GM23338 (cell line): ENCODE measurements around the gene TRAF3IP1. TPM values are rescaled to one million over a fixed set of nuclear protein-coding genes. Genes with fewer than 3 reads are reported as not detected.

ENCODE experiments used
- ATAC-seq: fragments of 200-7000 bp; cut with Tn5 transposase; 3 replicates; pipeline ENCODE4 v1.9.1; 2020
- DNase-seq: peaks from one replicate; pipeline ENCODE4 v3.0.0-alpha.2; 2015; ENCODE audit warnings: low spot score
- H2AFZ ChIP-seq: fragments of 200-600 bp; sonication (generic); 2 replicates; pipeline ENCODE4 v1.8.0; 2016; ENCODE audit warnings: antibody characterized with exemption, mild to moderate bottlenecking, moderate library complexity
- H3F3A ChIP-seq: fragments of 200-600 bp; sonication (generic); replicated peaks from 2 replicates; pipeline ENCODE4 v1.8.0; 2017; ENCODE audit warnings: antibody characterized with exemption, mixed run types, low read depth
- H3K27ac ChIP-seq: fragments of 200-600 bp; sonication (generic); 2 replicates; pipeline ENCODE4 v1.6.1; 2016; ENCODE audit warnings: low read depth
- H3K27me3 ChIP-seq: fragments of 200-600 bp; sonication (generic); 2 replicates; pipeline ENCODE4 v1.8.0; 2016; ENCODE audit warnings: mild to moderate bottlenecking, mixed run types, moderate library complexity; ENCODE audit not compliant: insufficient read depth
- H3K36me3 ChIP-seq: fragments of 200-600 bp; sonication (generic); 2 replicates; pipeline ENCODE4 v1.8.0; 2016; ENCODE audit warnings: mild to moderate bottlenecking; ENCODE audit not compliant: insufficient read depth
- H3K4me1 ChIP-seq: fragments of 200-600 bp; sonication (generic); 2 replicates; pipeline ENCODE4 v1.8.0; 2016; ENCODE audit warnings: mild to moderate bottlenecking, moderate library complexity; ENCODE audit not compliant: insufficient read depth
- H3K4me2 ChIP-seq: fragments of 200-600 bp; sonication (generic); 2 replicates; pipeline ENCODE4 v1.7.1; 2017; ENCODE audit warnings: mixed run types
- H3K4me3 ChIP-seq: fragments of 200-600 bp; sonication (generic); 2 replicates; pipeline ENCODE4 v1.6.1; 2016; ENCODE audit warnings: mixed run types
- H3K79me2 ChIP-seq: fragments of 200-600 bp; sonication (generic); replicated peaks from 2 replicates; pipeline ENCODE4 v1.8.0; 2017; ENCODE audit warnings: mild to moderate bottlenecking; ENCODE audit not compliant: insufficient read depth
- H3K9me2 ChIP-seq: fragments of 200-600 bp; sonication (generic); 2 replicates; pipeline ENCODE4 v1.8.0; 2017; ENCODE audit not compliant: insufficient read depth
- H4K20me1 ChIP-seq: fragments of 200-600 bp; sonication (generic); replicated peaks from 2 replicates; pipeline ENCODE4 v1.8.0; 2017; ENCODE audit warnings: mild to moderate bottlenecking; ENCODE audit not compliant: insufficient read depth
- H3K27ac Mint-ChIP-seq: 2 replicates; pipeline ENCODE4 v1.8.0; 2020; ENCODE audit warnings: inconsistent platforms, mild to moderate bottlenecking, moderate library complexity, mixed read lengths
- H3K27me3 Mint-ChIP-seq: 3 replicates; pipeline ENCODE4 v1.8.0; 2022; ENCODE audit warnings: low read depth, mild to moderate bottlenecking, moderate library complexity, mixed read lengths, inconsistent platforms; ENCODE audit not compliant: insufficient read depth, poor library complexity
- H3K36me3 Mint-ChIP-seq: 3 replicates; pipeline ENCODE4 v1.8.0; 2021; ENCODE audit warnings: low read depth, mild to moderate bottlenecking, inconsistent platforms, moderate library complexity, mixed read lengths
- H3K4me1 Mint-ChIP-seq: 3 replicates; pipeline ENCODE4 v1.8.0; 2020; ENCODE audit warnings: mild to moderate bottlenecking, inconsistent platforms, mixed read lengths
- H3K4me3 Mint-ChIP-seq: 3 replicates; pipeline ENCODE4 v1.8.0; 2021; ENCODE audit warnings: moderate library complexity, mild to moderate bottlenecking, inconsistent platforms, mixed read lengths
- H3K9me3 Mint-ChIP-seq: 3 replicates; pipeline ENCODE4 v1.8.0; 2020; ENCODE audit warnings: moderate library complexity, mild to moderate bottlenecking, inconsistent platforms, mixed read lengths
- CREB1 ChIP-seq: fragments of 250-450 bp; sonication (Bioruptor Pico); IDR thresholded peaks from 2 replicates; pipeline ENCODE4 v1.5.0; 2020; ENCODE audit warnings: low read depth, mild to moderate bottlenecking, moderate library complexity
- CTCF ChIP-seq, 2 experiments: fragments of 200-600 bp in 1 of 2; sonication (generic) in 1 of 2; conservative IDR thresholded peaks; 2 replicates each; pipeline versions ENCODE4 v1.5.1 to v1.6.1; 2016 to 2017; ENCODE audit warnings: antibody characterized with exemption in 2 of 2, low read depth in 2 of 2, mild to moderate bottlenecking in 2 of 2, moderate library complexity in 1 of 2
- ETS1 ChIP-seq: IDR thresholded peaks from 2 replicates; pipeline ENCODE4 v1.6.1; 2016; ENCODE audit warnings: antibody characterized with exemption
- EZH2 ChIP-seq: fragments of 200-600 bp; sonication (generic); IDR thresholded peaks from one replicate; pipeline ENCODE4 v1.8.0; 2017; ENCODE audit warnings: antibody characterized with exemption, mild to moderate bottlenecking, low read depth; ENCODE audit not compliant: unreplicated experiment
- EZH2phosphoT487 ChIP-seq: fragments of 200-600 bp; sonication (generic); IDR thresholded peaks from one replicate; pipeline ENCODE4 v1.8.1; 2018; ENCODE audit warnings: antibody characterized with exemption; ENCODE audit not compliant: unreplicated experiment
- JUNB ChIP-seq: IDR thresholded peaks from one replicate; pipeline ENCODE4 v1.6.1; 2016; ENCODE audit warnings: antibody characterized with exemption; ENCODE audit not compliant: unreplicated experiment
- NANOG ChIP-seq: IDR thresholded peaks from 2 replicates; pipeline ENCODE4 v1.6.1; 2016; ENCODE audit warnings: antibody characterized with exemption, borderline replicate concordance
- POLR2AphosphoS5 ChIP-seq: IDR thresholded peaks from 2 replicates; pipeline ENCODE4 v1.6.1; 2016; ENCODE audit warnings: antibody characterized with exemption, low read depth
- REST ChIP-seq: IDR thresholded peaks from one replicate; pipeline ENCODE4 v1.6.1; 2018; ENCODE audit warnings: antibody characterized with exemption; ENCODE audit not compliant: unreplicated experiment
- STAT1 ChIP-seq: IDR thresholded peaks from one replicate; pipeline ENCODE4 v1.6.1; 2016; ENCODE audit warnings: antibody characterized with exemption; ENCODE audit not compliant: unreplicated experiment
- ZNF114 ChIP-seq: fragments of 250-450 bp; sonication (Bioruptor Pico); IDR thresholded peaks from 2 replicates; pipeline ENCODE4 v1.5.0; 2020; ENCODE audit warnings: mild to moderate bottlenecking, moderate library complexity
- ZNF331 ChIP-seq: fragments of 250-450 bp; sonication (Bioruptor Pico); IDR thresholded peaks from 2 replicates; pipeline ENCODE4 v1.5.0; 2020; ENCODE audit warnings: low read depth, mild to moderate bottlenecking, moderate library complexity
- ZNF462 ChIP-seq: fragments of 250-450 bp; sonication (Bioruptor Pico); IDR thresholded peaks from 2 replicates; pipeline ENCODE4 v1.5.0; 2020; ENCODE audit warnings: mild to moderate bottlenecking, moderate library complexity
- polyA plus RNA-seq: library from polyadenylated mRNA; unstranded; fragments of >200 nt; fragmentation: Nextera tagmentation; extraction: Ambion mirVana; gene quantifications from 2 replicates; pipeline ENCODE4 v1.2.1, GENCODE V29; 2016
- total RNA-seq: library from RNA; depleted of rRNA; stranded (reverse); fragments of >200 nt; shearing (Covaris generic); gene quantifications from 2 replicates; pipeline ENCODE4 v1.2.3, GENCODE V29; 2014

TRAF3IP1 gene
- total and polyA plus RNA-seq, 2 experiments from 2014 or later, result 12.5 to 20.7 TPM

GRCh38 chr2:238398577-238398976 is 78.3 kb downstream of the TRAF3IP1 start:
- no peaks in the 10 kb centered on the region for H3K36me3 ChIP-seq
- DNase-seq (no peak), ATAC-seq (no peak; the same call in 1 of the 3 replicates)
- H3K4me3 ChIP-seq, result no peak overlapping the region
- H3F3A ChIP-seq, result no peaks in the 10 kb centered on the region
- H3K36me3 Mint-ChIP-seq, result no peaks in the 10 kb centered on the region
- peaks cover 5% of the 10 kb centered on the region for H3K4me1 Mint-ChIP-seq
- H3K27me3 Mint-ChIP-seq, result peaks cover 2% of the 10 kb centered on the region
- no peak overlapping the region for H2AFZ ChIP-seq
- H3K4me2 ChIP-seq, result no peak overlapping the region
- no peak overlapping the region for H3K27ac ChIP-seq
- H3K79me2 ChIP-seq, result no peaks in the 10 kb centered on the region
- TF ChIP-seq NANOG (no peak), EZH2 (no peak), ETS1 (no peak), POLR2AphosphoS5 (no peak), CREB1 (CRISPR knock-in tag) (no peak), STAT1 (no peak), ZNF331 (CRISPR knock-in tag) (no peak), EZH2phosphoT487 (no peak), ZNF114 (CRISPR knock-in tag) (no peak), REST (no peak), CTCF (conservative IDR thresholded peaks at IDR 0.05; ENCODE audit: low read depth in 2 of 2) (no peak), JUNB (no peak), ZNF462 (no peak)
- no peaks in the 10 kb centered on the region for H3K9me2 ChIP-seq
- no peaks in the 10 kb centered on the region for H3K9me3 Mint-ChIP-seq
- no peak overlapping the region for H3K27ac Mint-ChIP-seq
- H3K4me3 Mint-ChIP-seq, result no peak overlapping the region
- H3K27me3 ChIP-seq, result no peaks in the 10 kb centered on the region
- H4K20me1 ChIP-seq, result no peaks in the 10 kb centered on the region
- no peaks in the 10 kb centered on the region for H3K4me1 ChIP-seq
